ENCODE results near the gene BCL2L2.

The BCL2L2 gene

DNA sequence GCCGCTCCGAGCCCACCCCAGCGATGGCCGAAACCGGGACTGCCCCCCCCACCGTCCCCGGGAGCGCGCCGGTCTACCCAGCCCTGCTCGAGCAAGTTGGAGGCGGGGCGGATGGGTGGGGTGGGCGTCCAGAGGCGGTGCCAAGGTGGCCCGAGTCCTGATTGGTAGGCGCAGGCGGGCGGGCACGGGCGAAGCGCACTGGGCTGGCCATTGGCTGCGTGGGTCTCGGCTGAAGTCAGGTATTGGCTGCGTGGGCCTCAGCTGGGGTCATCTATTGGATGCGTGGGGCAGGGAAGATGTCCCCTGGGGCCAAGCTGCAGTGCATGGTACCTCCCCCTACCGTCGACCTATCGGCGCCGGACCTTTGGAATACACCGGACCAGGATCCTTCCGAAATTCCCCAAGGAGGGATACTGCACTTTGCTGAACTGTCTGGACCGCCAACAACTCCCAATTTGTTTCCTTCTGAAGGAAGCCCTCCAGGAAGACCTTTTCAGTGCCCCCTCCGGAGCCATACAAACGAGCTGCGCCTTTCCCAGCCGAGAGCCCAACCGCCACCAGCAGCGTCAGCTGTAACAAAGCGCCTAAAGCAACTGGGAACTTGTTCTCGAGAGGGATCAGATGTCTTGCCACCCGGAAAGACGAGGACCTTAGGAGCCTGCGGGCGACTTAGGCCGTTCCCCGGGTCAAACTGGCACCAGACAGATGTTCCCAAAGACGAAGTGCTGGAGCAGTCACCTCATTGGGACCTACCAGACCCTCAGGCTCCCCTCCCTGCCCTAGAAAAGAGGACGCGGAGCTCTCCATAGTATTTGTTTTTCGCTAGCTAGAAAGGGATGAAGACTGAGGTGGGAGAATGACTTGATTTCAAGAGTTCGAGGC, 20.4 kb upstream of the BCL2L2 start, which contains the start of gene HOMEZ:
HOMEZ (minus strand) TSS at position 113 of the 882 bp plus-strand sequence. CDS start 180 bp downstream, outside the sequence.
- no peak for TF ChIP-seq EZH2 (IDR thresholded peaks at IDR 0.05; ENCODE audit: borderline replicate concordance, low read length)
- TF ChIP-seq, protein P1, sequence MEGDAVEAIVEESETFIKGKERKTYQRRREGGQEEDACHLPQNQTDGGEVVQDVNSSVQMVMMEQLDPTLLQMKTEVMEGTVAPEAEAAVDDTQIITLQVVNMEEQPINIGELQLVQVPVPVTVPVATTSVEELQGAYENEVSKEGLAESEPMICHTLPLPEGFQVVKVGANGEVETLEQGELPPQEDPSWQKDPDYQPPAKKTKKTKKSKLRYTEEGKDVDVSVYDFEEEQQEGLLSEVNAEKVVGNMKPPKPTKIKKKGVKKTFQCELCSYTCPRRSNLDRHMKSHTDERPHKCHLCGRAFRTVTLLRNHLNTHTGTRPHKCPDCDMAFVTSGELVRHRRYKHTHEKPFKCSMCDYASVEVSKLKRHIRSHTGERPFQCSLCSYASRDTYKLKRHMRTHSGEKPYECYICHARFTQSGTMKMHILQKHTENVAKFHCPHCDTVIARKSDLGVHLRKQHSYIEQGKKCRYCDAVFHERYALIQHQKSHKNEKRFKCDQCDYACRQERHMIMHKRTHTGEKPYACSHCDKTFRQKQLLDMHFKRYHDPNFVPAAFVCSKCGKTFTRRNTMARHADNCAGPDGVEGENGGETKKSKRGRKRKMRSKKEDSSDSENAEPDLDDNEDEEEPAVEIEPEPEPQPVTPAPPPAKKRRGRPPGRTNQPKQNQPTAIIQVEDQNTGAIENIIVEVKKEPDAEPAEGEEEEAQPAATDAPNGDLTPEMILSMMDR (IDR thresholded peaks at IDR 0.05; ENCODE audit: low read length) = no peak

DNA sequence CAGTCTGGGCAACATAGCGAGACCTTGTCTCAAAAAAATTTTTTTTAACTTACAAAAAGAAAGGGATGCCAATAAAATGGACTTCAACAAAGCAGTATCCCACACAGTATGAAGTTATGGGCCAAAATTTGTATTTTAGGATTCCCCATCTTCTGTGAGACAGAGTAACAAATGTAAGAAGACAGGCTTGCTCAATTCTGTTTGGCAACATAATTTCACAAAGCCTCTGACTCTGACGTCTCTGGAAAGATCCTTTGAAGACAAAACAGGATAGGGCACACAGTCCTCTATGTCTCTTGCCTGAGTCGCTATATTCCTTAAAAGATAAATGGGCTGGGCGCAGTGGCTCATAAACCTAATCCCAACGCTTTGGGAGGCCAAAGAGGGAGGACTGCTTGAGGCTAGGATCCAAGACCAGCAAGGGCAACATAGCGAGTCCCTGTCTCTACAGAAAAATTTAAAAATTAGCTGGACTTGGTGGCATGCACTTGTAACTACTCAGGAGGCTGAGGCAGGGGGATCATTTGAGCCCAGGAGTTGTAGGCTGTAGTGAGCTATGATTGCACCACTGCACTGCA, 19.6 kb upstream of the BCL2L2 start:
- Histone ChIP-seq H3K9me3 (ENCODE audit: low read length) (no peaks in the 10 kb centered on the region), H3K4me2 (ENCODE audit: low read length) (peak overlapping the region; percentile 98), H4K20me1 (ENCODE audit: insufficient read depth, low read length) (no peaks in the 10 kb centered on the region), H3K27ac (ENCODE audit: low read depth, low read length, poor library complexity, severe bottlenecking) (no peak overlapping the region), H3K27me3 (ENCODE audit: insufficient read depth, low read length) (no peaks in the 10 kb centered on the region), H3K4me3 (ENCODE audit: low read depth, low read length, poor library complexity, severe bottlenecking) (peak overlapping the region; percentile 80), H3K79me2 (ENCODE audit: insufficient read depth, low read length) (no peaks in the 10 kb centered on the region), H3K4me1 (ENCODE audit: insufficient read depth, low read length, severe bottlenecking) (peaks cover 22% of the 10 kb centered on the region), H3K9me2 (ENCODE audit: low read depth, low read length) (no peaks in the 10 kb centered on the region), H2AFZ (ENCODE audit: low read length) (no peak overlapping the region), H3F3A (ENCODE audit: insufficient read depth, low read length) (no peaks in the 10 kb centered on the region), H3K9ac (ENCODE audit: low read length) (peak overlapping the region; percentile 83), H3K36me3 (ENCODE audit: insufficient read depth, low read length) (no peaks in the 10 kb centered on the region)
- no peak for TF ChIP-seq EZH2 (IDR thresholded peaks at IDR 0.05; ENCODE audit: borderline replicate concordance, low read length)
- TF ChIP-seq, protein P1 (IDR thresholded peaks at IDR 0.05; ENCODE audit: low read length) = no peak

More for the DNA sequence above, 20.4 kb upstream of the BCL2L2 start, which contains the start of gene HOMEZ:
- H3K36me3 ChIP-seq (ENCODE audit: insufficient read depth, low read length) = no peaks in the 10 kb centered on the region
- H3K9me3 ChIP-seq (ENCODE audit: low read length) = no peaks in the 10 kb centered on the region
- H3K4me1 ChIP-seq (ENCODE audit: insufficient read depth, low read length, severe bottlenecking) = peaks cover 22% of the 10 kb centered on the region
- H2AFZ ChIP-seq (ENCODE audit: low read length) = peak within 1 kb of the TSS; percentile 94; the same call in 1 of the 2 replicates
- H3K4me3 ChIP-seq (ENCODE audit: low read depth, low read length, poor library complexity, severe bottlenecking) = peak within 1 kb of the TSS; percentile 80
- H3K27ac ChIP-seq (ENCODE audit: low read depth, low read length, poor library complexity, severe bottlenecking) = peak within 1 kb of the TSS; percentile 42
- H3K9ac ChIP-seq (ENCODE audit: low read length) = peak within 1 kb of the TSS; percentile 89
- peak within 1 kb of the TSS; percentile 98 for H3K4me2 ChIP-seq (ENCODE audit: low read length)
- no peaks in the 10 kb centered on the region for H4K20me1 ChIP-seq (ENCODE audit: insufficient read depth, low read length)
- no peaks in the 10 kb centered on the region for H3K9me2 ChIP-seq (ENCODE audit: low read depth, low read length)
- no peaks in the 10 kb centered on the region for H3K79me2 ChIP-seq (ENCODE audit: insufficient read depth, low read length)
- H3F3A ChIP-seq (ENCODE audit: insufficient read depth, low read length) = no peaks in the 10 kb centered on the region
- H3K27me3 ChIP-seq (ENCODE audit: insufficient read depth, low read length) = no peaks in the 10 kb centered on the region

DNA sequence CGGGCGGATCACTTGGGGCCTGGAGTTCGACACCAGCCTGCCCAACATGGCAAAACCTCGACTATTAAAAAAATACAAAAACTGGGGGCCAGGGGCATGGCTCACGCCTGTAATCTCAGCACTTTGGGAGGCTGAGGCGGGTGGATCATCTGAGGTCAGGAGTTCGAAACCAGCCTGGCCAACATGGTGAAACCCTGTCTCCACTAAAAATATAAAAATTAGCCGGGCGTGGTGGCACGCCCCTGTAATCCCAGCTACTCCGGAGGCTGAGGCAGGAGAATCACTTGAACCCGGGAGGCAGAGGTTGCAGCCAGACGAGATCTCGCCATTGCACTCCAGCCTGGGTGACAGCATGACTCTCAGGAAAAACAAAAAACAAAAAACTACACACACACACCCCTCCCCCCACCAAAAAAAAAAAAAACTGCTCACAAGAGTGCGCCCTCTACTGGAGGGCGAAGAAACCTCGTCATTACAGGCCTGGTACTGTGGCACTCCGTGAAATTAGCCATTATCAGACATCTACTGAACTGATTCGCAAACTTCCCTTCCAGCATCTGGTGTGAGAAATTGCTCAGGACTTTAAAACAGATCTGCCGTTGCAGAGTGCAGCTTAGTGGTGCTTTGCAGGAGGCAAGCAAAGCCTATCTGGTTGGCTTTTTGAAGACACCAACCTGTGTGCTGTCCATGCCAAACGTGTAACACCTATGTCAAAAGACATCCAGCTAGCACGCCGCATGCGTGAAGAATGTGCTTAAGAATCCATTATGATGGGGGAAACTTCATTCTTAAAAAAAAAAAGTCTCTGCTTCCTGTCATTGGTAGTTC, 11.7 kb upstream of the BCL2L2 start:
- H3K4me2 ChIP-seq (ENCODE audit: low read length) = peak overlapping the region; percentile 46; the same call in 1 of the 2 replicates

More for the DNA sequence above, 11.7 kb upstream of the BCL2L2 start:
- H3K9me2 ChIP-seq (ENCODE audit: low read depth, low read length) = no peaks in the 10 kb centered on the region
- TF ChIP-seq, protein P1 (IDR thresholded peaks at IDR 0.05; ENCODE audit: low read length) = peak; percentile 91
- no peak for TF ChIP-seq EZH2 (IDR thresholded peaks at IDR 0.05; ENCODE audit: borderline replicate concordance, low read length)
- no peaks in the 10 kb centered on the region for H3F3A ChIP-seq (ENCODE audit: insufficient read depth, low read length)
- peak overlapping the region; percentile 31; the same call in 1 of the 2 replicates for H3K9ac ChIP-seq (ENCODE audit: low read length)
- H3K79me2 ChIP-seq (ENCODE audit: insufficient read depth, low read length) = no peaks in the 10 kb centered on the region
- peak overlapping the region; percentile 21 for H3K4me3 ChIP-seq (ENCODE audit: low read depth, low read length, poor library complexity, severe bottlenecking)
- peaks cover 19% of the 10 kb centered on the region for H3K4me1 ChIP-seq (ENCODE audit: insufficient read depth, low read length, severe bottlenecking)
- H2AFZ ChIP-seq (ENCODE audit: low read length) = no peak overlapping the region
- H4K20me1 ChIP-seq (ENCODE audit: insufficient read depth, low read length) = no peaks in the 10 kb centered on the region
- no peaks in the 10 kb centered on the region for H3K9me3 ChIP-seq (ENCODE audit: low read length)
- peaks cover 17% of the 10 kb centered on the region; the same call in 1 of the 2 replicates for H3K36me3 ChIP-seq (ENCODE audit: insufficient read depth, low read length)
- H3K27ac ChIP-seq (ENCODE audit: low read depth, low read length, poor library complexity, severe bottlenecking) = peak overlapping the region; percentile 49
- H3K27me3 ChIP-seq (ENCODE audit: insufficient read depth, low read length) = no peaks in the 10 kb centered on the region; the same call in 1 of the 2 replicates
